GM06990 (cell line): ENCODE measurements around the gene TNFSF12.
A peak's percentile ranks its signal among the peaks of the same experiment; 100 is the strongest.

Experiments used
- DNase-seq: peaks from one replicate; pipeline ENCODE4 v3.0.0-alpha.2; 2011; ENCODE audit not compliant: insufficient read length; ENCODE audit errors: extremely low read depth
- H3K27me3 ChIP-seq: replicated peaks from 2 replicates; pipeline ENCODE4 v1.6.0; 2011; ENCODE audit warnings: low read length; ENCODE audit not compliant: control insufficient read depth, insufficient read depth
- H3K36me3 ChIP-seq: 2 replicates; pipeline ENCODE4 v1.5.1; 2011; ENCODE audit warnings: low read length; ENCODE audit not compliant: control insufficient read depth, insufficient read depth
- H3K4me3 ChIP-seq: replicated peaks from 2 replicates; pipeline ENCODE4 v1.5.1; 2011; ENCODE audit warnings: low read depth, mild to moderate bottlenecking, control low read depth, low read length
- CTCF ChIP-seq: IDR thresholded peaks from 2 replicates; pipeline ENCODE4 v1.5.1; 2011; ENCODE audit warnings: low read length, control low read depth, mild to moderate bottlenecking, inconsistent platforms; ENCODE audit not compliant: insufficient read depth, poor library complexity, severe bottlenecking

The TNFSF12 gene

DNA sequence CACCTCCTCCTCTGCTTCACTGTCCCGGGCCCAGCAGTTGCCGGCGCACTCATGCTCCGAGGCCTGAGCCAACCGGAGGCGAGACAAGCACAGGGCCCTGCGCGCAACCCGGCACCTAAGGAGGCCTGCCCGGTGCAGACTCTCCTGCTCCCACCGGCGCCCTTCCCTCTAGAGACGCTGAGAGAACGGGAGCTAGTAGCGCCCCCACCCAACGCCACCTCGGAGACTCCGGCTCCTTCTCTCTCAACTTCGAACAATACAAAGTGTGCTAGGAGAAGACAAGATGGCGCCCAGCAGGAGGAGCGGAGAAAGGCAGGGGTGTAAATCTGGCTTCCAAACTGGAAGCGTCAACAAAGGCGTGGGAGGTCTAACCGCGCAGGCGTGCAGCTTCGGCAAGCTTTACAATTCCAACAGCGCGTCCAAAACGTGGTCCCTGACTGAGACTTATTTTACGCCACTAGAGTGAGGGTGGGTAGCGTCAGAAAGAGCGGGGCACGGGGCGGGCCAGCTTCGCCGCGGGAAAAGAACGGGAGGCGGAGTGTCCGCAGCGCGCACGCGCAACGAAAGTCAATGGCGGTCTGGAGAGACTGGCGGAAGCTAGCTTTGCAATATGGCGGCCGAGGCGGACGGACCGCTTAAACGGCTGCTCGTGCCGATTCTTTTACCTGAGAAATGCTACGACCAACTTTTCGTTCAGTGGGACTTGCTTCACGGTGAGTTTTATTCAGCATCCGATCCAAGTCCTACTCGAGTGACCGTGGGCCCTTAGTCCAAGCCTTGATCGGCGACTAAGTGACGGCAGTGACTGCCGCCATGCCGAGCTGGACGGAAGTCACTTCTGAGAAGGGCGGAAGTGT is 34.6 kb downstream of the TNFSF12 start, which contains the start of gene MPDU1:
TSS of gene MPDU1 (plus strand) at position 600 of the 857 bp plus-strand sequence. CDS start at position 611, 11 bp downstream.
- DNase-seq = peak; percentile 97
- no peaks in the 10 kb centered on the region for H3K27me3 ChIP-seq
- peak within 1 kb of the TSS; percentile 90 for H3K4me3 ChIP-seq
- no peak for TF ChIP-seq CTCF
- H3K36me3 ChIP-seq = peaks cover 16% of the 10 kb centered on the region

GRCh38 chr17:7586673-7587419 is 38.0 kb downstream of the TNFSF12 start:
- TF ChIP-seq CTCF = peak; percentile 22
- H3K4me3 ChIP-seq = no peak overlapping the region
- no peak for DNase-seq
- H3K27me3 ChIP-seq = no peaks in the 10 kb centered on the region
- H3K36me3 ChIP-seq = peaks cover 21% of the 10 kb centered on the region

DNA sequence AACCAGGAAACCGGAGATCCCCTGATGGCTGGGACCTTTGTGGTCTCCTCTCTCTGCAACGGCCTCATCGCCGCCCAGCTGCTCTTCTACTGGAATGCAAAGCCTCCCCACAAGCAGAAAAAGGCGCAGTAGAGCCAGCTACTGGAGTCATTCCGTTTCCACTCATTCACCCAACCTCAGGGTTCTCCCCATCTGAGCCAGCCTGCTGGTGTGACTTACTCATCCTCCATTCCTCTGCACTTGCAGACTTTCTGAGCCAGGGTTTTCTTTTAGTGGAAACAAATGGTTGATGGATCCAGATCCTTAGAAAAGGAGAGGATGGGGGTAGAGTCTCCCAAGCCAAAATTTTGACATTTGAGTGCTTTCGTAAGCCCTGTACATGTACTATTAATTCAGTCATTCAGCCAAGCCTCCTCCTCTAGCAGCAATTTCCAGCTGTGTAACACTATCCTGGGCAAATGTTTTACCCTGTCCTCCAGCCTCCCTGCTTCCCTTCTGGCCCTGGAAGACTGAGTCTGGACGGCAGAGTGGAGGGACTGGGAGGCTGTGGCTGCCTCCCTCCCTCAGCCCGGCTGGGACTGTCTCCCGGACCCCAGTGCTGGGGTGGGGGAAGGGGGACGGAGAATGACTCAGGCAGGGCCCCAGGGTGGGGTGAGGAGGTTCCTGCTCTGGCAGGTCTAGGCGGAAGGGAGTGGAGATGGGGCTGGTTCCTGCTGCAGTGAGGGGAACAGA is 38.7 kb downstream of the TNFSF12 start:
- TF ChIP-seq CTCF = no peak
- H3K27me3 ChIP-seq = no peaks in the 10 kb centered on the region
- DNase-seq = no peak
- H3K36me3 ChIP-seq = peaks cover 23% of the 10 kb centered on the region
- H3K4me3 ChIP-seq = no peak overlapping the region

- no peak for TF ChIP-seq CTCF
- H3K27me3 ChIP-seq = no peaks in the 10 kb centered on the region
- H3K36me3 ChIP-seq = peaks cover 29% of the 10 kb centered on the region
- H3K4me3 ChIP-seq = no peak overlapping the region
- no peak for DNase-seq
These were observed 39.8 kb downstream of the TNFSF12 start for GRCh38 chr17:7588553-7589203.

DNA sequence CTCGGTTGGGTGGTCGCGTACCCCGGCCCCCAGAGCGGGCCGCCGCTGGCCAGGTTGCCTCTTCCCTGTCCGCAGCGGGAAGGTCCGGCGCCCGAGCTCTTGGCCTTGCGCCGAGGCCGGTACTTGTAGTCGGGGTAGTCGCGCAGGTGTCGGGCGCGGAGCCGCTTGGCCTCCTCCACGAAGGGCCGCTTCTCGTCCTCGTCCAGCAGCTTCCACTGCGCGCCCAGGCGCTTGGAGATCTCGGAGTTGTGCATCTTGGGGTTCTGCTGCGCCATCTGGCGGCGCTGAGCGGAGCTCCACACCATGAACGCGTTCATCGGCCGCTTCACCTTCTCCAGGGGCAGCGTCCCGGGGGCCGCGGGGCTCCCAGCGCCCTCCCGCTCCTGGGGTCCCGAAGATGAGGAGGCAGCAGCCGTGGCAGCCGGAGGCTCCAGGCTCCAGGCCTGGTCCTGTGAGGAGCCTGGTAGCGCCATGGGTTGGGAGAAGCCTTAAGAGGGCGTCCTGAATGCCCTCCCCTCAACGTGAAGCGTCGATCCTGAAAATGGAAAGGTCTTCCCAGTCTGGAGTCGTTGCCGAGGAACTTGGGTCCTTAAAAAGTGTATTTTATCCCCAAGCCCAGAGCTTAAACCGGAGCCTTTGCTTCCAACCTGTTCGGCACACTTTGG is 40.5 kb downstream of the TNFSF12 start:
- peak; percentile 66 for DNase-seq
- Histone ChIP-seq H3K36me3 (peaks cover 34% of the 10 kb centered on the region), H3K27me3 (no peaks in the 10 kb centered on the region), H3K4me3 (no peak overlapping the region)
- TF ChIP-seq CTCF = peak; percentile 86
